Activated naive CD4-positive, alpha-beta T cell treated with Interleukin-2 at 50 U/mL for 16 hours (primary cell): ENCODE data around the gene ARHGAP10.
"Not testable (repeated sequence)": the region's sequence is repeated elsewhere in the genome, so short reads cannot be mapped to it uniquely, and the experiment has no call there.

Source experiments
- DNase-seq: peaks from one replicate; pipeline ENCODE4 v3.0.0-alpha.2; 2020

Gene ARHGAP10

DNA sequence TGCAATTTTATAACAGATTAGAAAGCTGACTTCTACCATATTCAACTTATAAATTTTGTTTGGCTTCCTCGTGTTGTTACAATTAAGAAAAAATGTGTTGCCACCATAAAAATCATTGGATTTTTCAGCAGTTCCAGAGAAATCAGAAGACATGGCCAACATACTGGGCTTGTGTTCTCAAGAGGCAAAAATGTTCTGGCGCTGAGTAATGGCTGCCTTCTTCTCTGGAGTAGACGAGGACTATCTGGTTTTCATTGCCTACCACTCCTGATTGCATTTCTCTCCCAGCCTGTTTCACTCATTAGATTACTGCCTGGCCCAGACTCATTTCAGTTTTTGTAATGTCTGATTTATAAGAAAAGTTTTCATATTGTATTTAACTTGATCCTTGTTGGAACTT lies 122.3 kb downstream of the ARHGAP10 start:
- no peak for DNase-seq

DNA sequence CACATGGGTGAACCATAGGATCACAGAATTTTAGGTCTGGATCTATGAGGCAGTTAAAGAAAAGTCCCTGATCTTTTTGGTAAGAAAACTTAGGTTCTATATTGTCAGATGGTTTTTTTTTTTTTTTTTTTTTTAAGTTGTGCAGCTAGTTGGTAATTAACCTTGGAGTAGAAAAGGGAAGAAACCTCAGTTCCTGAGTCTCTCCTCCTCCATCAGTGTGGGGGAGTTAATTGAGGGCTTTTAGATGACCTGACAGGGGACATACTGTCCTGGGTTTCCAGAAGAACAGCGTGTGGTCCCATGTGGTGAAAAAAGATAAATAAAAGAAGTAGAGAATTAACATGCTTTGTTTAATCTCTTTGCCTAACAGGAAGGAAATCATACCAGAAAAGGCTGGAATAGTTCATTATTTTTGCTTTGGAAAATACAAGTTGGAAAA lies 123.7 kb downstream of the ARHGAP10 start:
- DNase-seq, result no peak

DNA sequence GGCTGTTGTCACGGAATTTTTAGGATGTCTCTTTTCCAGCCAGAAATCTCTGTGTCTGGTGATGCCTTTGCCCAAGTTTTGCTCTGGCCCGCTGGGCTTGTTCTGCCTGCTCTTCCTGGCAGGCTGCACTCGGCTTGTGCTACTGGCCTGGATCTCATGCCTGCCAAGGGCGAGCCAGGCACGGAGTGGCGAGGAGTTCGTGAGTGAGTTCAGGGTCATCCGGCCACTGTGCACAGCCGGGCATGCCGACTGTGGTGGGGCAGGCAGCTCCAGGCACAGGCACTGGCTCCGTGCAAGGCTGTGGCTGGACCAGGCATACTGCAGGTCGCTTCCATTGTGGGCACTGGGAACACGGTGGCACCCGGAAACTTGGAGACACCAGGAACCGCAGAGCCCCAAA lies 129.1 kb downstream of the ARHGAP10 start:
- no peak for DNase-seq

DNA sequence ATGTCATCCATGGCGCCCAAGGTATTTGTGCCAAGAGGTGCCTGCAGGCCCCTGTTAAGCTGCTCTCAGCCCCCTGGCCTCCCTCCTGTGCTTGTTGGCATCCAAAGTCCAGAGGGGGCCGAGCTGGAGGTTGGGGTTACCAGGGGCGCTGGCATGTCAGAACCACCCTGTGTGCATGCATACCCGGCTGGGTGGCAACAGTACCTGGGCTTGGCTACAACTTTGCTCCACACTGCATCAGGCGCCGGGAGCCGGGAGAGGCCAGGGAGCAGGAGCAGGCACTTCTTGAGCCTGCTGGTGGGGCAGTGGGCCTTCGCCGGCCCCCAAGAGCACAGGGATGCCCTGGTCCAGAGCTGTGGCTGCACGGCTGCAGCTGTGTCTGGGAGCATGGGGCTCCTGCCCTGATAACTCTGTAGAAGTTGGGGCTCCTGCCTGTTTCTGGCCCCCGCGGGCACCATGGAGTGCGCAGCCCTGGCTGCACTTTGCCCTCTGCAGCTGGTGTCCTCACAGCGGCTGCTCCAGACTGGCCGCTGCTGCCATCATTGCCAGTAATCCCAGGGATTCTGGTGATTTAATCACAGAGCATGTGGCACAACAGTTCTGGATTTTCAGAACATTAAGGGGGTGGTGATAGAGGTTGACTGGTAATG lies 130.3 kb downstream of the ARHGAP10 start:
- DNase-seq, result no peak

DNA sequence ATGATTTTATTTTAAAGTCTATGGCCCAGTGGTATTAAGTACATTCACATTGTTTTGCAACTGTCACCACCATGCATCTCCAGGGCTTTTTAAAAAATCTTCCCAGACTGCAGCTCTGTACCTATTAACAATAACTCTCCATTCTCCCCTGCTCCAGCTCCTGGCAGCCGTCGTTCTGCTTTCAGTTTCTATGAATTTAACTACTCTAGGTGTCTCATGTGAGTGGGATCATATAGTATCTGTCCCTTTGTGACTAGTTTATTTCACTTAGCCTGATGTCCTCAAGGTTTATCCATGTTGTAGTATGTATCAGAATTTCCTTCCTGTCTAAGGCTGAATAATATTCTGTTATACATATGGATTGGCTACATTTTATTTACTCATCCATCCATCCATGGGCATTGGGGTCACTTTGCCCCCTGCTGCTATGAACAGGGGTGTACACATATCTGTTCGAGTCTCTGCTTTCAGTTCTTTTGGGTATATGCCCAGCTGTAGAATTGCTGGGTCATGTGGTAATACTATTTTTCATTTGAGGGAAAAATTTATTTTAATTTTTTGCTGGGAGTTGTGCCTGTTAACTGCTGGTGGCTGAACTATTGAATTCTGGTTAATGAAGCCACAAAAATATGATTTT lies 131.3 kb downstream of the ARHGAP10 start:
- no peak for DNase-seq

DNA sequence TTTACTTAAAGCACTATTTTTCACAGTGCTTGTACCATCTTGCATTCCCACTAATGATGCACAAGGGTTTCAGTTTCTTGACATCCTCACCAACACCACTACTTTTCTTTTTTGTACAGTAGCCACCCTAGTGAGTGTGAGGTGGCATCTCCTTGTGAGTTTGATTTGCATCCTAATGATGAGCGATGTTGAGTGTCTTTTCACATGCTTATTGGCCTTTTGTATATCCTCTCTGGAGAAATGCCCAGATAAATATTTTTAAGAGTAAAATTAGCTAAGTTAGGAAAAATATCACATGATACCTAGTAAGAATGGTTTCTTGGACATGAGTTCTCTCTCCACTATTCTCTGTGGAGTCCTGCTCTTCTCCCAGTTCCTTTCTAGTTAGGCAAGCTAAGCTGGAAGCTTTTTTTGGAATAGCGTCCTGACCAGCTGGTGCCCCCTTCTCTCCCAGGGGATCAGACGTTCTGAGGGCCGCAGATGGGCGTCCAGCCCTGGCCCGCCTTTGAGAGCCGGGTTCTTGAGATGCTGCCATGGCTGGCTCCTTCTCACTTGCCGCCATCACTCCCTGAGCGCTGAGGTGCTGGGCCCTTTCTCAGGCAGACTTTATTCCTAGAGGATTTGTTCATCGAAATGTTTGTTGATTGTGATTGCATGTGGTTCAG lies 132.1 kb downstream of the ARHGAP10 start:
- no peak for DNase-seq

DNA sequence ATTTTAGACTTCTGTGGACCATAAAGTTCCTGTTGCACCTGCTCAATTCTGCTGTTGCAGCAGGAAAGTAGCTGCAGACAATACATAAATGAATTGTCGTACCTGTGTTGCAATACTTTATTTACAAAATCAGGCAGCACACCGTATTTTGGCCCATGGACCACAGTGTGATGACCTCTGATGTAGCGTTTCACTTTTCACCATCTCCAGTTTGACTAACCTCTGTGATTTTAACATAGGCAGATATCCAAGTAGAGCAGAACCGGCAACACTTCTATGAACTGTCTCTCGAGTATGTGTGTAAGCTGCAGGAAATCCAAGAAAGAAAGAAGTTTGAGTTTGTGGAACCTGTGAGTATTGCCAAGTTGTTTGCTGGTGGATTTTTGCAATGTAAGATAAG lies 132.7 kb downstream of the ARHGAP10 start:
- no peak for DNase-seq

DNA sequence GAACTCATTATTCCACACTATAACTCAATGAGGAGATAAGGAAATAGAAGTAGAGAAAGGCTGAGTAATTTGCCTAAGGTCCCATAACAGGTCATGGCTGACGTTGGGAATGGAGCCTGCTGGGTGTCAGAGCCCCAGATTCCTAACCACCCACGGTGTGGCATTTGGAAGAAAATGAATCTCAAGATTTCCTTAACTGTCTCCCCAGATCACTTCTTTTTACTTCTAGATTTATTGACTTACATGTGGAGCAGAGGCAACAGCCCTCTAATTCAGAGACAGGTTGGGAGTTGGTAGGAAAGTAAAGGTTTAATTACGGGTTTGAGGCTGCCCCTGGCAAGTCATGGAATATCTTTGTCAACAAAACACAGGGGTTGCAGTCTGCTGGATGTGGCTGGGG lies 134.0 kb downstream of the ARHGAP10 start:
- DNase-seq, result no peak

DNA sequence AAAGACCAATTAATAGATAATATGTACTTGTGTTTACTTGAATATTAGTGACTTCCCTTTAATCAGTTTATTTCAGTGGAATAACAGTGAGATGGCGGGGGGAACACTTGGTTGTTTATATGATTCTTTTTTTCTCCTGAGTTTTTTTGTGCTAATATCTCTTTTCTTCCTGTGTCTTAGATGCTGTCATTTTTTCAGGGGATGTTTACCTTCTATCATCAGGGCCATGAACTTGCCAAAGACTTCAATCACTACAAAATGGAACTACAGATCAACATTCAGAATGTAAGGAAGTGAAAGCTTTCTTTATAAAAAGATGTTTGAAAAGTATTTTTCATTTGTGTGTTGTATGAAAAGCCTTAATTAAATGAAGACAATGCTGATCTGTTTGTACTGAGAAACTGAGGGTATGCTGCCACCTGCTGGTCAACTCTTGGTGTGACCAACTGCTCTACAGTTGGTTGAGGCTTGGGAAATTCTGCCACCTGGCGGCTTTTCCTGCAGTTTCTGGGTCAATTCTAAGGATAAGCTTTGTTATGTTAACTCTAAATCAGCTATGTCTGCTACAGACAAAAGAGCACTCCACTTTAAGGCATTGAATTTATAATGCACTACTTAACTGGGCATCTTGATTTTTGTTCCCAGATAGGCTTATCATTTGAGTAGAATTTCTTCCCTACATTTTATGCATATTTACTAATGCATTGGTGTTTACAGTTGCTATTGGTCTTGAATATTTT lies 134.8 kb downstream of the ARHGAP10 start:
- DNase-seq, result peak; percentile 91

DNA sequence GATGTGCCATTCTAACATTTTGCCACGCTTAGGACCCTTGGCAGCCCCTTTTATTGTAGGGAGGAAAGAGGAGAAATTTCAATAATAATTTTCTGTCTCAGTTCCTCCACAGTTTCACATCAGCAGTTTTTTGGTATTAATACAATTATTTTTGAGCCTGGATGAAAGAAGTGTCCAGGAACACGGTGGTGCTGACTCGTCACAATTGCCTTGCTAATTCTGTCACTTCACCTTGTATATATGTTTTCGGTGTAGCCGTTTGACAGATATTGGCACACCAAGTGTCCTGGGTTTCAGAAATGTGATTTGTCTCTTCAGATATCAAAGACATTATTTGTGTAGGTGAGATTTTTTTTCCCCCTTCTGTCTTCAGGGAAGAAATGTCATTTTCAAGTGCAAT lies 142.2 kb downstream of the ARHGAP10 start:
- no peak for DNase-seq

DNA sequence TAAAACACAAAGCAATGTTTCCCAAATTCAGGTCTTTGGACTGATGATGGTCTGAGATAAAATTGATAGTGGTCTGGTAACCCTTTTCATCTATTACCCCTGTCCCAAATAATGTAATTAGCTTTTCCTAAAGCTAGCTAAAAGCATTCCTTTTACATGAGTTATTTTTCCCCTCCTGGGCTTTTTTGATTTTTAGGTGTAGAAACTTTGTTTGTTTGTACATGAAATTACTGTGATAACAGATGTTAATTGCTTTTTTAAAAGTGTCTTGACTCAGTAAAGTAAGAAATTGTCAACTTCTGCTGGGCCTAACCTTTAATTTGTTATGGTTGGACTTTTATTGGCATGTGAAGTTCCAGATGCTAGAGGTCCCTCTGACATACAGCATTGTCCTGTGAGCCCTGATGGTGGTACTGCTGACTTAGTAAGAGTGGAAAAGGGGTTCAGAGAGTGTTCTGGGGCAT lies 145.5 kb downstream of the ARHGAP10 start:
- no peak for DNase-seq

DNA sequence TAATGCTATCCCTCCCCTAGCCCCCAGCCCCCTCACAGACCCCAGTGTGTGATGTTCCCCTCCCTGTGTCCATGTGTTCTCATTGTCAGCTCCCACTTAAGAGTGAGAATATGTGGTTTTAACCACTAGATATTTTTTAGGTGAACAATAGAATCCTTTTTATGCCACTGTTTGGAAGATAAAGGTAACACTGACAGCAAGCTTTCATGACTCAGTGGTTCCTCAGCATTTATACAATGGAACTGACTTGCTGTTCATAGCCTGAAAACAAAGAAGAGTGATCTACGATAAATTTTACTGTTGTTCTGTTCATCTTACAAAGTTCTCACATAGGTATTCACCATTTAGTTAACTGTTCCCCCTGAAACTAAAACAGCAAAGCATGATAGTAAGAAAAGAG lies 147.8 kb downstream of the ARHGAP10 start:
- DNase-seq, result no peak

DNA sequence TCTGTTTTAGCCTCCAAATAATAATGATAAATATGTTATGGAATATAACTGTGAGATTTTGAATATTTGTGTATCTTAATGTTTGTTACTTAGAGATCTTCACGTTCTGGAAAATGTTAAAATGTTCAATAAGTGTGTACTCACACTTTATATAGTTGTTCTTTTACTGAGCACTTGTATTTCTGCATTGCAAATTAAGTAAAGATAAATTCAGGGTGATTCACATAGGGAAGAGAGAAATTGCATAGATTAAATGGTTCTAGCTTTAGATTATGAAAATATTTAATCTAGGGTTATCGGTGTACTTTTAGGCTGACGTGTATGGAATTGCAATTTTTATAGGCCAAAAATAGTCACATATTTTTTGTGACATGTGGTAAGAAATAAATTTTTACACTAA lies 148.6 kb downstream of the ARHGAP10 start:
- no peak for DNase-seq

DNA sequence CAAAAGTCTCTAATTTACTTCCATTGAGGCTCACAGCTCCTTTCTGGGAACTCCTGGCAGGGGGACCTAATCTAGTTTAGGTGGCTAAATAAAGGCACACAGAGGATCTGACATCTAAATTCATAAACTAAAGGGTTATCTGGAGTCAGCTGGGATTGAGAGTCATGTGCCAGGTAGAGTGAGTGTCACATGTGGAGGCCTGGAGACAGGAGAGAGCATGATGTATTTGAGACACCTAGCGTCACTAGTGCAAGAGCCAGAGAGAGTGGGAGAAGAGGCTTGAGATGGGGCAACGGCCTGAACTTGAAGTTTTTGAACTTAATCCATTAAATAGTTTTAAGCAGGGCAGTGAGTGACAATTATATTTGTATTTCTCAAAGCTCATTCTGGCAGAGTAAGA lies 152.6 kb downstream of the ARHGAP10 start:
- no peak for DNase-seq

DNA sequence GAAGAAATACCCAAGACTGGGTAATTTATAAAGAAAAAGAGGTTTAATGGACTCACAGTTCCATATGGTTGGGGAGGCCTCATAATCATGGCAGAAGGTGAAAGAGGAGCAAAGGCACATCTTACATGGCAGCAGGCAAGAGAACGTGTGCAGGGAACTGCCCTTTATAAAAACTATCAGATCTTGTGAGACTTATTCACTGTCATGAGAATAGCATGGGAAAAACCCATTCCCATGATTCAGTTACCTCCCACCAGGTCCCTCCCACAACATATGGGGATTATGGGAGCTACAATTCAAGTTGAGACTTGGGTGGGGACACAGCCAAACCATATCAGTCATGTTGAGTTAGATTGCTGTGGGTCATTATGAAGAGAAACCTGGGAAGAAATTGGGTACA lies 153.3 kb downstream of the ARHGAP10 start:
- DNase-seq, result not testable (repeated sequence)

DNA sequence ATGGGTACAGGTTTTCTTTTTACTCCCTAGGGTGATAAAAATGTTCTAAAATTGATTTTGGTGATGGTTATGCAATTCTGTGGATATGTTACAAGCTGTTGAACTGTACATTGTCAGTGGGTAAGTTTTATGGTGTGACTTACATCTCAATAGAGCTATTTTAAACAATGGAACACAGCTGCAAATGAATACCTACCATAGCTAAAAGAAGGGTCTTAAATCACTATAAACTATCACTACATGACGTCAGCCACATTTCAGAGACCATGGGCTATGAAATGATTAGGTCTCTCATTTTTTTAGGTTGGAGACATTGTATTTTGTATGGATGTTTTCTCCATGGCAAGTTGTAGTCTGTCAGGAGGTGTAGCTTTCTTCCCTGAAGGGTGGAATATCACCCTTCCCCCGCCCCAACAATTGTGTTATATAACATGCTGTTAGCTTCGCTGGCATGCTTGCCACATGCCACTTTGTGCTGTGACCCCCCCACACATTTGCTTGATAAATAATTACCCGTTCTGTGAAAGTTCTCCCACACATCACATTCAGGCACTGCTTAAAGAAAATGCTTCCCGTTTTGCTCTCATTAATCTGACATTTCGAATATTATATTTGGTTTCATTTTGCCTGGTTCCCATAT lies 159.7 kb downstream of the ARHGAP10 start:
- no peak for DNase-seq

DNA sequence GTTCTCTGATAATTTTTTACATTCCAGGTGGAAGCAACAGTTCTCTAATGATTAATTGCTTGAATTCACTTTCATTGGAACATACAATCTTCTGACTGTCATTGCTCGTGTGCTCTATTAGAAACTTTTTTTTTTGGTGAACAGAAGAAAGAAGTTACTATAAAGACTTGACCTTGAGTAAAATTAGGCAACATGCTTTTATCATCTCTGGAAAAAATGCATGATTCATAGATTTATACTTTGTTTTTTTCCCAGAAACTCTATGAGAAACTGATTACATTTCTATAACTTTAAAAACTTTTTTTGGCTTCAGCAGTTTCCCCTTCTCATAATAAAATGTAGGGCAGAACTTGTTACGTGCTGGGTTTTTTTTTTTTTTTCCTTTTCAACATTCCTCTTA lies 167.6 kb downstream of the ARHGAP10 start:
- no peak for DNase-seq

DNA sequence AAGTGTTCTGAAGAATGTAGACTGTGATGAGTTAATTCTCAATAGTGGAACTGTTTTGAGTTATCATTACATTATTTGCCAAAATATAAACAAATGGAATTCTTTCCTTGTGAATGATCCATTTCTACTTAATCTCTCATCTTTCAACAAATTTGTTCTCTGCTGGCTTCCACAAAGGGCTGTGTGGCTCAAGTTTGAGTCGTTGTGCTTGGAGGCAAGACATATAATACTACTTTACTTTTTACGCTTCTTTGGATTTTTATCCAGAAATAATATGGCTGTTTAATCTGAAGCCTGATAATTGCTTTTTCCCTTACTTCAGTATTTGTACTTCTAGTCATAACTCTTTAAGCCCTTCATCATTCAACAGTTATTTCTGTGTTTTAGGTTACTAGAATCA lies 169.5 kb downstream of the ARHGAP10 start:
- DNase-seq, result no peak

DNA sequence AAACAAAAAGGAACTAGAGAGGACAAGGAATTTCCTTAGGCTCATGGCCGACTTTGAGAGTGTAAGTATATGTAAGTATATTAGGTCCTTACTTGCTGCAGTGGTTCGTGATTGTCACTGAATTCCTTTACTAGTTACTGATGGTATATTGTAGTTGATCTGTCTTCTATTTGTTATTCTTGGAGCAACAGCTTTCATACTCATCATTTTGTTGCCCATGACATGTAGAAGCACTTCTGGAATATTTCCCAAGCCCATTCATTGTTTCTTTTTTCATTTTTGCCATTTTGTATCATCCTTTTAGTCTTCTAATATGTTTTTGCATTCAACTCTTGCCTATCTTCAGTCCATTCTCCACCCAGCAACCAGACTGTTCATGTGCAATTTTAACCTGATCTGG lies 170.0 kb downstream of the ARHGAP10 start:
- no peak for DNase-seq

DNA sequence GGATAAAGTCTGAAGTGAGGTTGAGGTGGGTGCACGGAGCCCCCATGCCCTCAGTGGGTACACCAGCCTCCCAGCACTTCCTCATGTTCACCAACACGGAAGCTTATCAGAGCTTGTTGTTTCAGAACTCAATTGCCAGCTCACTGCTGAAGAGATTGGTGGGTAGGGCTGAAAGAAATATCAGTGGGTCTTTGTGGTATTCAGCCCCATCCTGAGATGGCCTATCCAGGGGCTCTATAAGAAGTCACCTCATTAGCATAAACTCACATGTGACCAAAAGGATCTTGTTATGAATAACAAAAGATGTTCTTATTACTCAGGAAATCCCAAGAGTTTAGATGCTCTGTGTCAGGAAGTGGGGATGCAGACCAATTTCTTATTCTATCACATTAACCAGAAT lies 177.3 kb downstream of the ARHGAP10 start:
- no peak for DNase-seq

DNA sequence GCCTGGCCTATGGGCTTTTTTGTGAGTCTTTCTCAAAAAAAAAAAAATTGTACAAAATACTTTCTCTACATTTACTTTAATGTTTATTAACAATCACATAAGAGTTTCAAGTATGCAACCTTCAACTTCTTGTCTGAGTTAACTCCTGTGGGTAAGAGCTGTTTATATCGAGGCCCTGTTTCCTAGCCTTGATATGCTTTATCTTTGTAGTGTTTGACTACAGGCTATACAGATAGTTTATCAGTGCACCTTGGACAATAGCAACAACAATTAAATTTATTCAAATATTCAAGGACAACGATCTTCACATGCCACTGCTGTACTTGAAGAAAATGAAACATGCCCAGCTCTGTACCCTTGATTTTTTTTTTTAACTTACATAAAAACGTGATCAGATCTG lies 178.4 kb downstream of the ARHGAP10 start:
- no peak for DNase-seq

DNA sequence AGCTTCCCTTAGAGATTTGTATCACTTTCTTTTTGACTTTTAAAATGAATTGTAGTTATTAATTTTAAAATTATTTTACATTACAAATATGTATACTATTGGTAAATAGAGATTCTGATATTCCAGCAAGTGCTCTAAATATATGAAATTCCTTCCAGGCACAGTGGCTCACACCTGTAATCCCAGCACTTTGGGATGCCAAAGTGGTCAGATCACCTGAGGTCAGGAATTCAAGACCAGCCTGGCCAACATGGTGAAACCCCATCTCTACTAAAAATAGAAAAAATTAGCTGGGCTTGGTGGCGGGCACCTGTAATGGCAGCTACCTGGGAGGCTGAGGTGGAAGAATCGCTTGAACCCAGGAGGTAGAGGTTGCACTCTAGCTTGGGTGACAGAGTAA lies 180.2 kb downstream of the ARHGAP10 start:
- not testable (repeated sequence) for DNase-seq

DNA sequence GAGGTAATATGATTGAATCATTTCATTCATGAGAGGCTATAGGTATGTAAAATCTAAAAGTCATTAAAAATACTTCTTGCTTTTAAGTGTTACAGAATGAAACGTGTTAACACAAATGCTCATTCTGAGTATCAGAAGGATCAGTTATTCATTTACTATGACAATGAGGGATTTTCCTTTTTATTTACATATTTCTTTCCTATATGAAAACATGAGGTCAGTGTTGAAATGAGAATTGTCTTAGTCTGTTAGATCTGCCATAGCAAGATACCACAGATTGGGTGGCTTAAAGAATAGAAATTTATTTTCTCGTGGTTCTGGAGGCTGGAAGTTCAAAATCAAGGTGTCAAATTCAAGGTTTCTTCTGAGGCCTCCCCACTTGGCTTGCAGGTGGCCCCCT lies 181.2 kb downstream of the ARHGAP10 start:
- no peak for DNase-seq
